Activated naive CD8-positive, alpha-beta T cell treated with anti-CD3 and anti-CD28 coated beads, Interleukin-2, amount 50 U/mL, for 24 hours (primary cell): Measurements from ENCODE around the gene LRRC36.
"Not testable (repeated sequence)": the region's sequence is repeated elsewhere in the genome, so short reads cannot be mapped to it uniquely, and the experiment has no call there.

Experiments
- ATAC-seq: fragments of 150-1000 bp; cut with Tn5 transposase; one replicate; pipeline ENCODE4 v1.10.0; 2021
- DNase-seq: peaks from one replicate; pipeline ENCODE4 v3.0.0; 2021
- H3K27ac Mint-ChIP-seq: one replicate; pipeline ENCODE4 v1.8.0; 2021; ENCODE audit warnings: mild to moderate bottlenecking, mixed read lengths
- H3K27me3 Mint-ChIP-seq: one replicate; pipeline ENCODE4 v1.8.0; 2021; ENCODE audit warnings: mixed read lengths
- H3K36me3 Mint-ChIP-seq: one replicate; pipeline ENCODE4 v1.8.0; 2021; ENCODE audit warnings: low read depth, mixed read lengths
- H3K4me1 Mint-ChIP-seq: one replicate; pipeline ENCODE4 v1.8.0; 2021; ENCODE audit warnings: mixed read lengths
- H3K4me3 Mint-ChIP-seq: one replicate; pipeline ENCODE4 v1.8.0; 2021; ENCODE audit warnings: mild to moderate bottlenecking, moderate library complexity, mixed read lengths
- H3K9me3 Mint-ChIP-seq: one replicate; pipeline ENCODE4 v1.8.0; 2021; ENCODE audit warnings: mixed read lengths

LRRC36 gene

DNA sequence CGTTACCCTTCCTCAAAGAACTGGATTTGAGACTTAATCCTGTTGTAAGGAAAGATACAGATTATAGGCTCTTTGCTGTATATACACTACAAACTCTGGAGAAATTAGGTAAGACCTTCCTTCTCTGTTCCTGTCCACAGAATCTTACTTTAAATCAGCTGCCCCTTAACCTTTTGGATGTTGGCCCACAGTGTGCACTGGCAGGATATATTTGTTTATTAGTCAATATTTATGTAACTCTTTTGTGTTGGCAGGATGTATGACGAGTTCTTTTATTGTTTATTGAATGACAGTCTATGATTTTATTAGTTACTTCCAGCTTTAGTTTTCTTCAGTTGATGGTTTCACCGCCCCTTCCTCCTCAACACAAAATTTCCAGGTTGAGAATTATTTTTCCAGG is 19.7 kb downstream of the LRRC36 start:
- no peak for DNase-seq
- Mint-ChIP-seq H3K36me3 (no peaks in the 10 kb centered on the region), H3K4me1 (no peaks in the 10 kb centered on the region), H3K27me3 (peaks cover 6% of the 10 kb centered on the region), H3K27ac (no peak overlapping the region), H3K4me3 (no peak overlapping the region), H3K9me3 (no peaks in the 10 kb centered on the region)
- no peak for ATAC-seq

- Mint-ChIP-seq H3K9me3 (no peaks in the 10 kb centered on the region), H3K4me3 (no peak overlapping the region), H3K36me3 (no peaks in the 10 kb centered on the region), H3K4me1 (no peaks in the 10 kb centered on the region), H3K27me3 (peaks cover 2% of the 10 kb centered on the region), H3K27ac (no peak overlapping the region)
- DNase-seq (no peak), ATAC-seq (peak; percentile 61)
Observed at GRCh38 chr16:67349172-67349571, 22.6 kb downstream of the LRRC36 start.

GRCh38 chr16:67350324-67350723 is 23.7 kb downstream of the LRRC36 start:
- Mint-ChIP-seq H3K27me3 (peaks cover 3% of the 10 kb centered on the region), H3K36me3 (no peaks in the 10 kb centered on the region), H3K4me3 (no peak overlapping the region), H3K9me3 (no peaks in the 10 kb centered on the region), H3K4me1 (no peaks in the 10 kb centered on the region), H3K27ac (no peak overlapping the region)
- DNase-seq (no peak), ATAC-seq (no peak)

DNA sequence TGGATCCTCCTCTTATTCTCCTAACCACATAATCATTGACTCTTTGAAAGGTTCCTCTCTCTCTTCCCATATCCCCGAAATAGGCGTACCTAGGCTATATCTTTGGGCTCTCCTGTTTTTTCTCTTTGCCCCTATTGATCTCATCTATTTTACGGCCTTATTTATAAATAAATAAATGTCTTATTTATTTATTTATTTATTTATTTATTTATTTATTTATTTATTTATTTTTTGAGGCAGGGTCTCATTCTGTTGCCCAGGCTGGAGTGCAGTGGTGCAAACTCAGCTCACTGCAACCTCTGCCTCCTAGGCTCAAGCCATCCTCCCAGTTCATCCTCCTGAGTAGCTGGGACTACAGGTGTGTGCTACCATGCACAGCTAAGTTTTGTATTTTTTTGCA is 25.8 kb downstream of the LRRC36 start:
- not testable (repeated sequence) for H3K27me3 Mint-ChIP-seq, DNase-seq, H3K4me1 Mint-ChIP-seq, ATAC-seq, H3K36me3 Mint-ChIP-seq, H3K9me3 Mint-ChIP-seq, H3K27ac Mint-ChIP-seq, H3K4me3 Mint-ChIP-seq

DNA sequence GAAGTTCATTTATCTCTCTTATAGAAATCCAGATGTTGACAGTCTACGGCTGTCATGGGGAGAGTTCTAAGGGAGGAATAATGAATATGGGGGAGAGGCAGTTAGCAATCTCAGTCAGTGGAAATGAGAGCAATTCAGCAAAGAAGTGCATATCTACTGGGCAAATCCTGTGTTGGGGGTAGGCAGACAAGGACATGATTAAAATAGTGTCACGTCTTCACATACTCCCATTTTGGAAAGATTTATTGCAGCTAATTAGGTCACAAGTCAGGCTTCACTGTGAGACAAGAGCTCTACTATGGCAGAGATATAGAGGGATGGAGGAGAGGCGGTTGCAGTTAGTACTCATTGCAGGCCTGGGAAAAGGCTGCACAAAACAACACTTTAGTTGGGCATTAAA is 29.8 kb downstream of the LRRC36 start:
- H3K9me3 Mint-ChIP-seq = no peaks in the 10 kb centered on the region

GRCh38 chr16:67357561-67357960 is 30.9 kb downstream of the LRRC36 start:
- DNase-seq (no peak), ATAC-seq (no peak)
- Mint-ChIP-seq H3K36me3 (no peaks in the 10 kb centered on the region), H3K27ac (no peak overlapping the region), H3K27me3 (peaks cover 7% of the 10 kb centered on the region), H3K4me3 (no peak overlapping the region), H3K9me3 (no peaks in the 10 kb centered on the region), H3K4me1 (no peaks in the 10 kb centered on the region)

More for the DNA sequence above, 29.8 kb downstream of the LRRC36 start:
- no peaks in the 10 kb centered on the region for H3K4me1 Mint-ChIP-seq
- no peak overlapping the region for H3K4me3 Mint-ChIP-seq
- no peak for DNase-seq
- H3K27me3 Mint-ChIP-seq = peaks cover 7% of the 10 kb centered on the region
- H3K36me3 Mint-ChIP-seq = no peaks in the 10 kb centered on the region
- ATAC-seq = no peak
- no peak overlapping the region for H3K27ac Mint-ChIP-seq

DNA sequence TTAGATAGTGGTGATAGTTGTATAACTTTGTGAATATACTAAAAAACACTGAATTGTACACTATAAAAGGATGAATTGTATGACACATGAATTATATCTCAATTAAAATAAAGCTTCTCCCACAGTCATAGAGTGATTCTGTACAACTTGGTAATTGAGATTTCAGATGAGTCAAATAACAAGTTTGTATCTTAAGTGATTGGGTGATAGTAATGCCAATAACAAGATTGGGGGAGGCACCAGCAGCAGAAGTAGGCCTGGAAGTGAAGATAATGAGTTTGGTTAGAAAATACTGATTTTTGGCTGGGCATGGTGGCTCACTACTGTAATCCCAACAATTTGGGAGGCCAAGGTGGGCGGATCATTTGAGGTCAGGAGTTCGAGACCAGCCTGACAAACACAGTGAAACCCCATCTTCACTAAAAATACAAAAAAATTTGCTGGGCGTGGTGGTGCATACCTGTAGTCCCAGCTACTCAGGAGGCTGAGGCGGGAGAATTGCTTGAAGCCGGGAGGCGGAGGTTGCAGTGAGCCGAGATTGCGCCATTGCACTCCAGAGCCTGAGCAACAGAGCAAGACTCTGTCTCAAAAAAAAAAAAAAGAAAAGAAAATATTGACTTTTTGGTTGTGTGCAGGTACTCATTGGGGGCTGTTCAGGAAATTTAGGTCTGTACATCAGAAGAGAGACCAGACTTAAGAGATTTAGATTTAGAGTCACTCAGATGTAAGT is 33.1 kb downstream of the LRRC36 start:
- not testable (repeated sequence) for H3K9me3 Mint-ChIP-seq, ATAC-seq, H3K4me1 Mint-ChIP-seq, H3K4me3 Mint-ChIP-seq, H3K27ac Mint-ChIP-seq, H3K36me3 Mint-ChIP-seq, H3K27me3 Mint-ChIP-seq, DNase-seq

- no peak for ATAC-seq
- H3K27ac Mint-ChIP-seq = no peak overlapping the region
Observed at GRCh38 chr16:67361038-67361437, 34.4 kb downstream of the LRRC36 start.

DNA sequence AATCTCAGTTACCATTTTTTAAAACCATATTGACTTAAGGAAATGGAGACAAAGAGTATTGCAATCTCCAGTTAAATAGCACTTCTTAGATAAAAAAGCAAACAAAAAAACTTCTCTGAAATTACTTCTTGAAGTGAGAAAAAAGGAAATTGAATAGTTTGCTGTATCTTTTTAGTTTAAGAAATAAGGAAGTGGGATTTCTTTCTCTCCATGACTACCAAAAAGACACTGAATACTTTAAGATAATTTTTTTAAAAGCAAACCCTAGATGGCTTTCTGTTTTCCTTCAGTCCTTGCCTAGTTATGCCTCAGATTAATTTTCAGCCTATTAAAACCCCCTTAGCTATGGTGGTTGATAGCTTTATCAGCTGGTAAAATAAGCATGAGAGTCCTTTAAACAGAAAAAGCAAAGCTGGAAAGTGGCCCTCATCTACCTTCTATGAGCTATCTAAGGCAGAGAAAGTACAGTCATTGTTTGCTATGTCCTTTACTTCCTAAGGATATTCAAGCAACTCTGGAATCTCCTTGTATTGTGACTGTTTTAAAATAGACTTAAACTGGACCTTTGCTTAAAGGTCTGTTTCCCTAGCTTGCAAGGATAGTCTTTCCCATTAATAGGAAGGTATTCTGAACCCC is 38.1 kb downstream of the LRRC36 start:
- Mint-ChIP-seq H3K27ac (no peak overlapping the region), H3K27me3 (no peaks in the 10 kb centered on the region), H3K9me3 (no peaks in the 10 kb centered on the region), H3K4me1 (peaks cover 7% of the 10 kb centered on the region), H3K4me3 (no peak overlapping the region), H3K36me3 (no peaks in the 10 kb centered on the region)
- ATAC-seq = no peak
- DNase-seq = no peak

More at GRCh38 chr16:67361038-67361437, 34.4 kb downstream of the LRRC36 start:
- Mint-ChIP-seq H3K27me3 (peaks cover under 1% of the 10 kb centered on the region), H3K36me3 (no peaks in the 10 kb centered on the region), H3K4me1 (peaks cover 7% of the 10 kb centered on the region), H3K9me3 (no peaks in the 10 kb centered on the region), H3K4me3 (no peak overlapping the region)
- DNase-seq = no peak

GRCh38 chr16:67370661-67371060 is 44.0 kb downstream of the LRRC36 start:
- Mint-ChIP-seq H3K27ac (no peak overlapping the region), H3K4me3 (no peak overlapping the region)

DNA sequence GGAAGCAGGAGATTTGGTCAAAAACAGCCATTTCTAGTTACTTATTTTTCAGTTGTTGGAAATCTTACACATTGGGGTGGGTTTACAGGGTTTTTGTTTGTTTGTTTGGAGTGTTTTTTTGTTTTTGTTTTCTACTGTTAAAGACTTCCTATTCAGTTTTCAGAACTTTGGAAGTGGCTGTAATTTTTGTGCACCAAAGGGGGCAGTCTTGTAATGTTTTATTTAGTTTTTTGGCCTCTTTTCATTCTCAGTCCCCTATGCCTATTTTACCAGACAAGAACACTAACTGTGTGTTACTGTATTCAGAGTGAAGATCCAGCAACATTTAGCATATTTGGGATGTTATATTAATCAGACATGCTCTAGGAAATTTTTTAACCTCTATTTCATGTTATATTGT is 46.0 kb downstream of the LRRC36 start:
- H3K27ac Mint-ChIP-seq = no peak overlapping the region

More at GRCh38 chr16:67370661-67371060, 44.0 kb downstream of the LRRC36 start:
- Mint-ChIP-seq H3K27me3 (peaks cover 6% of the 10 kb centered on the region), H3K9me3 (no peaks in the 10 kb centered on the region), H3K4me1 (peaks cover 2% of the 10 kb centered on the region), H3K36me3 (no peaks in the 10 kb centered on the region)
- ATAC-seq (no peak), DNase-seq (no peak)

GRCh38 chr16:67376012-67376411 is 49.4 kb downstream of the LRRC36 start:
- not testable (repeated sequence) for H3K9me3 Mint-ChIP-seq, DNase-seq, H3K4me1 Mint-ChIP-seq, H3K36me3 Mint-ChIP-seq, H3K4me3 Mint-ChIP-seq, ATAC-seq, H3K27ac Mint-ChIP-seq
- peaks cover 11% of the 10 kb centered on the region for H3K27me3 Mint-ChIP-seq

More for the DNA sequence above, 46.0 kb downstream of the LRRC36 start:
- Mint-ChIP-seq H3K36me3 (no peaks in the 10 kb centered on the region), H3K4me1 (no peaks in the 10 kb centered on the region), H3K9me3 (no peaks in the 10 kb centered on the region), H3K27me3 (peaks cover 11% of the 10 kb centered on the region), H3K4me3 (no peak overlapping the region)
- no peak for DNase-seq
- ATAC-seq = no peak

DNA sequence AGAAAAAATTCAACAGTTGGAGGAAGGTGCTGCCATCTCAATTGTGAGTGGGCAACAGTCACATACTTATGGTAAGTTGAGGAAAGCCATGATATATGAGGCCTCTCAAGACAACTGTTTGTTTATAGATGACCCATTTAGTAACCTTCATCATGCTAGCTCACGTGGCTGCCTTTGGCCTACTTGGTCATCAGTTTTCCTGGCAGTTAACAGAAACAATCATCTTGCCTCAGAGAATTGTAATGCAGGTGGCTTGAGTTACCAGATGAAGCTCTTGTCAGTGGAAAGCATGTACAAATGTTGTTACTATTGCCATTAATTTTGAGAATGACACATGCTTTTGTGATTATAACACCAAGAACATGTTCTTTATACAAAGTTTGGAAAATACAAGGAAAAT is 52.0 kb downstream of the LRRC36 start:
- ATAC-seq (no peak), DNase-seq (no peak)
- Mint-ChIP-seq H3K27ac (no peak overlapping the region), H3K9me3 (no peaks in the 10 kb centered on the region), H3K27me3 (peaks cover 9% of the 10 kb centered on the region), H3K4me1 (no peaks in the 10 kb centered on the region), H3K36me3 (no peaks in the 10 kb centered on the region), H3K4me3 (no peak overlapping the region)

DNA sequence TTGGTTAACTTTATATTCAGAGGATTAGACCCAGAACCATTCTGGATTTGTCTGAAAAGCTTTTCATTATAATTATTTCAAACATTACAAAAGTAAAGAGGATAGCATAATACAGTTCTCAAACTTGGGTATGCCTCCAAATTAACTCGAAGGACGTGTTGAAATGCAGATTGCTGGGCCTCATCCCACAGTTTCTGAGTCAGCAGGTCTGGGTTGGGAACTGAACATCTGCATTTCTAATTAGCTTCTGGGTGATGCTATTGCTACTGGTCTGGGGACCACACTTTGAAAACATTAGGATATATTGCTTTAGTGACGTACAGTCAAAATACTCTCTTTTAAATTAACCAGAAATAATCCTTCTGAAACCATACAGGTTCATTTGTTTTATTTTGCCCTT is 56.7 kb downstream of the LRRC36 start:
- Mint-ChIP-seq H3K27ac (no peak overlapping the region), H3K27me3 (peaks cover 3% of the 10 kb centered on the region), H3K4me1 (peaks cover 13% of the 10 kb centered on the region), H3K36me3 (no peaks in the 10 kb centered on the region), H3K9me3 (no peaks in the 10 kb centered on the region), H3K4me3 (no peak overlapping the region)
- ATAC-seq (no peak), DNase-seq (no peak)

DNA sequence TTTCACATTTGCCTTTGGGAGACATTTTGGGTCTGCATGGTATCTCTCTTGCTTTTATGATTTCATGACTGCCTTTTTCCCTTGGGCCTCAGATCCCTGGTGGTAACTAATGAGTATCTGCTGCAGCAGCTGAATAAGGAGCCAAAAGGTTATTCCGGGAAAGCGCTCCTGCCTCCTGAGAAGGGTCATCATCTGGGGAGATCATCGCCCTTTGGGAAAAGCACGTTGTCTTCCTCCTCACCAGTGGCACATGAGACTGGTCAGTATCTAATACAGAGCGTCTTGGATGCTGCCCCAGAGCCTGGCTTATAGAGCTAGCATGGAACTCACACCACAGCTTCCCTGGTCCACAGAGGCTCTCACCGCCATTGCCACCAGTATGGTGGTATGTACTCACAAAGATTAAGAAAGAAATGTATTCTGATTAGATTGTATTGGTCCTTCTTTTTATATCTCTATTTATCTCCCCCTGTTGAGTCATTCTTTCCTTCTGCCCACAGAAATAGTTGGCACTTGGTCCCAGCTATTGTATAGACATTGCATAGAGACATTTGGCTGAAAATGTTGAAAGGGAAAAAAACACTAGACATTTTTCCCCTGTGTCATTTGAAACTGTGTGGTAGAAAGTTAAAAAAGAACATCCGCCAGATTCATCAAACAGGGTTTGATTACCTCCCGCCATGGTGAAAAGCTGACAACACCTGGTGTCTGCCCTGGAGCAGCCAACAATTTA is 58.3 kb downstream of the LRRC36 start:
- no peak overlapping the region for H3K4me3 Mint-ChIP-seq
- H3K36me3 Mint-ChIP-seq = no peaks in the 10 kb centered on the region
- H3K4me1 Mint-ChIP-seq = peaks cover 13% of the 10 kb centered on the region
- H3K27me3 Mint-ChIP-seq = peaks cover 5% of the 10 kb centered on the region
- peak overlapping the region; percentile 71 for H3K27ac Mint-ChIP-seq
- DNase-seq (no peak), ATAC-seq (peak; percentile 51)
- H3K9me3 Mint-ChIP-seq = no peaks in the 10 kb centered on the region
